Measurements from ENCODE around the gene ZNF234.

- TF ChIP-seq, protein P1, sequence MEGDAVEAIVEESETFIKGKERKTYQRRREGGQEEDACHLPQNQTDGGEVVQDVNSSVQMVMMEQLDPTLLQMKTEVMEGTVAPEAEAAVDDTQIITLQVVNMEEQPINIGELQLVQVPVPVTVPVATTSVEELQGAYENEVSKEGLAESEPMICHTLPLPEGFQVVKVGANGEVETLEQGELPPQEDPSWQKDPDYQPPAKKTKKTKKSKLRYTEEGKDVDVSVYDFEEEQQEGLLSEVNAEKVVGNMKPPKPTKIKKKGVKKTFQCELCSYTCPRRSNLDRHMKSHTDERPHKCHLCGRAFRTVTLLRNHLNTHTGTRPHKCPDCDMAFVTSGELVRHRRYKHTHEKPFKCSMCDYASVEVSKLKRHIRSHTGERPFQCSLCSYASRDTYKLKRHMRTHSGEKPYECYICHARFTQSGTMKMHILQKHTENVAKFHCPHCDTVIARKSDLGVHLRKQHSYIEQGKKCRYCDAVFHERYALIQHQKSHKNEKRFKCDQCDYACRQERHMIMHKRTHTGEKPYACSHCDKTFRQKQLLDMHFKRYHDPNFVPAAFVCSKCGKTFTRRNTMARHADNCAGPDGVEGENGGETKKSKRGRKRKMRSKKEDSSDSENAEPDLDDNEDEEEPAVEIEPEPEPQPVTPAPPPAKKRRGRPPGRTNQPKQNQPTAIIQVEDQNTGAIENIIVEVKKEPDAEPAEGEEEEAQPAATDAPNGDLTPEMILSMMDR (IDR thresholded peaks at IDR 0.05; ENCODE audit: insufficient read depth, low read length, poor library complexity, severe bottlenecking), result no peak
- no peak for TF ChIP-seq EZH2phosphoT487 (conservative IDR thresholded peaks at IDR 0.05; ENCODE audit: low read length)
Measured at GRCh38 chr19:44180968-44181367, 39.6 kb downstream of the ZNF234 start.

Measured in SU-DHL-6 (cell line).